GM21447 (cell line): ENCODE data around the gene ARFGAP1.

Source experiments
- ATAC-seq: cut with Tn5 transposase; IDR thresholded peaks from one replicate; pipeline ENCODE4 v1.9.1; 2021; ENCODE audit not compliant: unreplicated experiment

ARFGAP1 gene

DNA sequence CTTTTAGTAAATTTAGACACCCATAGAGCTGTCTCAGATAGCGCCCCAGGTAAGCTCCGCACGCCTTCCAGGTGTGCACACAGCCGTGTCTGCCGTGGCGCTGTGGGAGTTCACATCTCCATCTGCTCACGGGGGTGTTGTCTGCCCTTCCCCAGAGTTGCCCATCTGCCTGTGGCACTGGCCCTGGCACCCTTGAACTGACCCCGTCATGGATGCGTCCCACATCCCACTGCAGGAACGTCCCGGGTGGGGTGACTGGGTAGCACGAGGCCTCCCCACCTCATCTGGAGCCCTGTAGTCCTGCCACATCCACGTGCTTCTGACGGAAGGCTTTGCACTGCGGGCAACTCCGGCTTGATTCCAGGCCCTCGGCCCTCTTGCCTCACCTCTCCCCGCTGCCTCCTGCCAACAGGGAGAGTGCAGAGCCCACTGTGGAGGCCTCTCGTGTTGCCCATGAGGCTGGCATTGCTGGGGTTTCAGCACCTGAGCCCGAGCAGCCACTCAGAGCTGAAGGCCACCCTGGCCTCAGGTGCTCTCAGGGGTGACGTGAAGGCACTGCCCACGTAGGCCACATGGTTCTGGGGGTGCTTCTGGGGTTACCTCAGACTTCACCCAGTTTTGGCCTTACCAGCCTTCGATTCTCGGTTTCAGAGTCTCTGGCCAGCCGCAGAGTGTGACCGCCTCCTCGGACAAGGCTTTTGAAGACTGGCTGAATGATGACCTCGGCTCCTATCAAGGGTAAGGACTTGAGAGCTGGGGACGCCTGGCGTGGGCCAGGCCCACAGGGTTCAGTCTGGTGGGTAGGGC is 5.1 kb downstream of the ARFGAP1 start:
- no peak for ATAC-seq

DNA sequence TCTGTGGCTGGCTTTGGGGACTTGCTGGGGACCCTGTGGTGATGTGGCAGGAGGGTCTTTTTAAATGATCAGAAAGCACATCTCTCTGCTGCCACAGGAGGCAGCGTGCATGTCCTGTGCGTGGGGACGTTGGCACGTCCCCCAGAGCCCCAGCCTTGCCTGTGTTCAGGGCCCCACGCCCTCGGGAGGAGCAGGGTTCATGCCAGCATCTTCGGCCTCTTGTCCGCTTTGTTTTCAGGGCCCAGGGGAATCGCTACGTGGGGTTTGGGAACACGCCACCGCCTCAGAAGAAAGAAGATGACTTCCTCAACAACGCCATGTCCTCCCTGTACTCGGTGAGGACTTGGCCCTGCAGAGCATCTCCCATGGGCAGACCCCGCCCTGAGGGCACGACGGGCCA is 6.0 kb downstream of the ARFGAP1 start:
- ATAC-seq, result no peak

DNA sequence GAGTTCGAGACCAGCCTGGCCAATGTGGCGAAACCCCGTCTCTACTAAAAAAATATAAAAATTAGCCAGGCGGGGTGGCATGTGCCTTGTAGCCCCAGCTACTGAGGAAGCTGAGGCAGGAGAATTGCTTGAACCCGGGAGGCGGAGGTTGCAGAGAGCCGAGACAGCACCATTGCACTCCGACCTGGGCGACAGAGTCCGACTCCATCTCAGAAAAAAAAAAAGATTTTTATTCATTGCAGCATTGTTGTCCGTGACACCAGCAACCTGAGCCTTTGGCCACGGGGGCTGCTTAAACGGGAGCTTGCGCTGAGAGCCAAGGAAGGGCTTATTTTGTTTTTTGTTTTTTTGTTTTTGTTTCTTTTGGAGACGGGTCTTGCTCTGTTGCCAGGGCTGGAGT is 7.3 kb downstream of the ARFGAP1 start:
- ATAC-seq, result no peak

DNA sequence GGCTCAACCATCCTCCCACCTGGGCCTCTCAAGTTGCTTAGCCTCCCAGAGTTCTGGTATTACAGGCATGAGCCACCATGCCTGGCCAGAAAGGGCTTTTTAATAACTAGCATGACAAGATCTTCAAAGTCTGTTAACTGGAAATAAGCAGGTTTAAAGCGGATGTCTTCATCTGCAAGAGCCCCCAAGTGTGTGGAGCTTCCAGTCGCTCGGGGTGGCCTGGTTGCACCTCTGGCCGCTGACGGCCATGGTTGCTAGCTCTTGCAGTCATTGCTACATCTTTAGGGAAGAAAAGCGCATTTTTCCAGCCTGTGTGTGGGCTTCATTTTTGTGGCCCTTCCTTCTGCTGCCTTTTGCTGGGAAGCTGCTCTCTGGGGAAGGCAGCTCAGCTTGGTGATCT is 7.8 kb downstream of the ARFGAP1 start:
- no peak for ATAC-seq

DNA sequence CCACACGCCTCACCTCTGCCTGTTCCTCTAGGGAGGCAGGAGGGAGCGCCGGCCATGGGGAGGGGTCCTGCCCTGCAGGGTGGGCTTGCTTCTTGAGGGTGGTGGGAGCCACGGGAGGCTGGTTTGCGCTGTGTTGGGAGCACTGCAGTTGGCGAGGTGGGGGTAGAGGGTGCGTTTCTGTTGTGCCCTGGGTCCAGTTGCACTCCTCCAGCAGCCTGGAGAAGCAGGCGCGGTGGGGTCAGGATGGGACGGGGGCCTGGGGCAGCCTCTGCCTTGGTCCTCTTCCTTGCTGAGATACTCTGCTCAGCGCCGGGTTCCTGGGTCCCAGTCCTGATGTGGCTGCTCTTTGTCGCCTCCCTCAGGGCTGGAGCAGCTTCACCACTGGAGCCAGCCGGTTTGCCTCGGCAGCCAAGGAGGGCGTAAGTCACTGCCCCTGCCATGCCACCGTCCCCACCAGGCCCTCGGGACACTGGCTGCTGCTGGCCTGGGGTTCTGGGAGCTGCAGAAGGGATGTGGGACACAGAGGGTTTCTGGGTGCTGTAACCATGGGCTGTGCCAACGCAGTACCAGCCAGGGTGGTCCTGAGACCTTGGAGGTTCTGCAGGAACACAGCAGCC is 8.4 kb downstream of the ARFGAP1 start:
- ATAC-seq, result no peak

DNA sequence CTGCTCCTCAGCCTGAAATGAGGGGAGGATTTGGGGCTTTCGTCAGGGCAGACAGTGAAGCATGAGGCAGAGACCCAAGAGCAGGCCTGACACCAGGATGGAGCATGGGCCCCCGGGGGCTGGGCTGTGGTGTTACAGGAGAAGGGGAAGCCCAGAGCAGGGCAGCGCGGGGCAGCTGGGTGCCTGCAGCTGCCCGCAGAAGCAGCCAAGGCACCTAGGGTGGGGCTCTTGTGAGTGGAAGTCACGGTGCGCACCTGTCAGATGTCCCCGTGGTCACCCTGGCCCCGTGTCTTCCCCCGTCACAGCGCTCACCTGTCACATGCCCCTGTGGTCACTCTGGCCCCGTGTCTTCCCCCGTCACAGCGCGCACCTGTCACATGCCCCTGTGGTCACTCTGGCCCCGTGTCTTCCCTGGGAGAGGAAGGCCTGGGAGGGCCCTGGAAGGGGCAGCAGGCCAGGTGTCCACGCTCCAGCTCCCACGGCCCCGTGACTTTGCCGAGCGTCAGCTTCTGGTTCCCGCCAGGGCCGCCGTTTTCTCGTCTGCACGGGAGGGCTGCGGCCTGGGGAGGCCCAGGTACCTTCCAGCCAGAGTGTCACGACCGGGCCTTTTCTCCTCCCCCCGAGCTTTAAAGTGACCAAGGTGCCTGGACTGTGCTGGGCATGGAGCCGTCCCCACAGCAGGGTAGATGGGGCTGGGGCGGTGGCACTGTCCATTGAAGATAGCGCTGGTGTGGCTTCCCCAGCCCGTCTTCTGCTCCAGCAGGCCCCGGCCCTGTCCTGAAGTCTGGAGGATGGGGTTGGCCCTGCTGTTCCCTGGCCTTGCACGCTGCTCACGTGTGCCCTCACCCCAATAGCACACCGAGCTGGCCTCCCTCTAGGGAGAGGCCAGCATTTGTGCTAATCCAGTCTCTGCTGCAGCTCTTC is 9.4 kb downstream of the ARFGAP1 start:
- ATAC-seq, result no peak

DNA sequence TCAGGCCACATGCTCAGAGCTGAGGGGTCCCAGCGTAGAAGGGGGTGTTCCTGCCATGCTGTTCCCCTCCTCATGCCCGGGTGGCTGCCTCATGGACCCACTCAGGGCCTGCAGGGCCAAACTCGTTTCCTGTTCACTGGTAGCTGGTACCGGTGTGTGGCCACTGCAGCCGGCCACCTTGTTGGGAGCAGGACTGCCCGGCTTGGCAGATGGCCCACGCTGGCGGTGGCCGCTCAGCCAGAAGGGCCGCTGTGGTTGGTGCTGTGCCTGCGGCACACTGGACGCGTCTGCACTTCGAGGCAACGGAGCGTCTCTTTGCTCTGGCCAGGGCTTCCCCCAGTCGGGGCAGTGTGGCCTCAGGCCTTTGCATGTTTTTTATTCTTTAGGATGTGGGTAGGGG is 10.3 kb downstream of the ARFGAP1 start:
- ATAC-seq, result no peak

DNA sequence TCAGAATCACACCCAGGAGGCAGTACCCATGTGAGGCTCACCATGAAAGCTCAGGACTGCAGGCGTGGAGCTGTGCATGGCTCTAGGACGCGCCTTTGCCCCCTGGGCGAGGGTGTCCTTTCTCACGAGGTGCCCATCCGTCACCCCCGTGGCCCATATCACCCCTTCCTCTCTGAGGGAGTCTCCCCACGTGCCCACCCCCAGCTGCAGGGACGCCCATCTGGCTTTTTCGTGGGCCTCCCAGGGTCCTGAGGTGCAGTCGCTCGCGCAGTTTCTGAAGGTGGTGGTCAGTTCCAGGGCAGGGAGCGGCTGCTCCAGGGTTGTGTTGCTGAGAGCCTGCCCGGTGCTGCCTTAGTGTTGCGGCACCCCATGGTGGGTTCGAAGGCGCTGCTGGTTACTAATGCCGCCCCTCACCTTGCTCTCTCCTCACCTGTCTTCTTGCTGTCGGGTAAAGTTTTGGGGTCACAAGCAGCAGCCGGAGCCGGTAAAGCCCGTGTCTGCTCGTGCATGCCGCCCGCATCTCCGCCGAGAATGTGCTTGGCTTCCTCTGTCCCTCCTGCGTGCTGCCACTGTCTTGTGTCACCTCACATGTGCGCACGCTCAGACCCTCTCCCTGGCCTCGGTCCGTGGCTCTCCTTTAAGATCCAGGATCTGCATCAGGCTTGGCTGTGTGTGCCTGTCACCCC is 10.9 kb downstream of the ARFGAP1 start:
- no peak for ATAC-seq

DNA sequence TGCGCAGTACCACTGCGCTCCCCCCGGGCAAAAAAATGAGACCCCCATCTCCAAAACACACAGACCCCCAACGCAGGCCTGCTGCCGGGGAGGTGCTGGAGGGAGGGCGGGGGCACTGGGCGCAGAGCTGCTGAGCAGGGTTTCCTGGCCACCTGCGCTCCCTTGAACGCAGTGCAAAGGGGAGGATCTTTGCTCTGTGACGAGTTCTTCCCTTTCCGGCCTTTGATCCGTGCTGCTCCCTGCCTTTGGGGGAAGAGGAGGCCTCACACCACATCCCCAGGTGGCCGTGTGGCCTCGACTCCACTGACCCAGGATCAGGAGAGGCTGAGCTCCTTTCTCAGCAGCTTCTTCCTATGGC is 11.4 kb downstream of the ARFGAP1 start:
- no peak for ATAC-seq

DNA sequence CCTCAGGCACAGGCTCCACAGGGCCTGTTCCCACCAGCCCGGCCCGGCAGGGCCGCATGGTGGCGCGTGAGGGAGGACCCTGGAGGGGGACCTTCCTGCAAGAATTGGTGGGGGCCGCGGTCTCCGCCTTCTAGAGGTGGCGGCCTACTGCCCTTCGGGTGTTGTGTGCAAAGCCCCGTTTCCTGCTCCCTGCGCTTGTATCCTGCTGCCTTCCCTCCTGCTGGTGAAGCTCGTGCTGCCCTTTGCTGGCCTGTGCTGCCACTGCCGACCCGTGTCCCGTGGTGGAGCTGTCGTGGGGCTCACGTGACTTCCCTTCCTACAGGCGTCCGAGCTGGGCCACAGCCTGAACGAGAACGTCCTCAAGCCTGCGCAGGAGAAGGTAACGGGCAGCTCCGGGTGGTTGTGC is 11.9 kb downstream of the ARFGAP1 start:
- ATAC-seq, result no peak

DNA sequence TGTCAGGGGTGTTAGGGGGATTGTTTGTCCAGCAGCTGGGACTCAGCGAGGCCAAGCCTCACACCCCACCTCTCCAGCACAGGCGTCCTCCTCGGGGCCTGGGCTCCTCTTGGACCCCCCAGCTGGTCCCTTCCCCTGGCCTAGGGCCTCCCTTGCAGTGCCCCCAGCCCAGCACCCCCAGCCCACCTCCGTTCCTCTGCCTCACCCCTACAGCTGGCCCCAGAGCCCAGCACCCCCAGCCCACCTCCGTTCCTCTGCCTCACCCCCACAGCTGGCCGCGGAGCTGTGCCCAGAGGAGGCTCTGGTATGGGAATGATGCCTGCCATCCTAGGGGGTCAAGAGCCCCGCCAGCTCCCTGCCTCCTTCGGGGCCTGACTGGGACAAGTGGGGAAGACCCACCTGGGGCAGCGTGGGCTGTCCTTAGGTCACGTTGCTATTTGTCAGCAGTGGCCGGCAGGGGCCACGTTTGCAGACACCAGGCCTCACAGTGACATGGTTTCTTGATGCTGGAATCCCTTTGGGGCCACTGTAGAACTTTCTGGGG is 12.4 kb downstream of the ARFGAP1 start:
- no peak for ATAC-seq

DNA sequence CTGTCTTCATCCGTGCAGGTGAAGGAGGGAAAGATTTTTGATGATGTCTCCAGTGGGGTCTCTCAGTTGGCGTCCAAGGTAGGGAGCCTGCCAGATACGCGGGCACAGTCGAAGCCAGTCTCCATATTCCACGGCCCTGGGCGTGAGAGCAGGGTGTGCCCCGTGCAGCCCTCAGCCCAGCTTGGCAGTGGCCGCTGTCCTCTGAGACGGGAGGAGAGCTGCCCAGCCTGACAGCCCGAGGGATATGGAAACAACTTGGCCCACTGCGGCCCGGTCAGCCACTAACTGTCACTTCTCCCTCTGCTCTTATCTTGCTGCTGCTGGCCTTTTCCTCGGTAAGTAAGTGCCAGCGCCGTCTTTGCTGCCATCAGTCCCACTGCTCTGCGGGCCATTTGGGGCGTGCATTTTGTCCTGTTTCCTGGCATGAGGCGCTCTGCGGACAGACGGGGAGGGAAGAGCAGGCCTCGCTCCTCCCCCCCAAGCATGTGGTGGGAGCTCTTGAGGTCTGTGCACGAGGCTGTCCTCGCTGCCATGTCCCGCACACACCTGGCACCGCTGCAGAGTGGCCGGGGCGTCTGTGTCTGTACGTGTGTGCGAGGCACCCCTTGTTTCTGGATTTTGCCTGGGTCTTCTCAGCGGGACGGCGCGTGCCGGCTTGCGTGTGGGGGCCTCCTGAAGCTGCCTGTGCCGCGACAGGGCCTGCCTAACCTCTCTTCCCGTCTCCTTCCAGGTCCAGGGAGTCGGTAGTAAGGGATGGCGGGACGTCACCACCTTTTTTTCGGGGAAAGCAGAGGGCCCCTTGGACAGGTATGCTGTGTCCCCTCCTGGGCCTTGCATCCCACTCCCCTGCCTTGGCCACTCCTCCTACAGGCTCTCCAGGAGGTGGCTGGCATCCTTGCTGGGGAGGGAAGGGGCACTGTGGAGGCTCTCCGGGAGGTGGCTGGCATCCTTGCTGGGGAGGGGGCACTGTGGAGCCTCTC is 13.3 kb downstream of the ARFGAP1 start:
- no peak for ATAC-seq

DNA sequence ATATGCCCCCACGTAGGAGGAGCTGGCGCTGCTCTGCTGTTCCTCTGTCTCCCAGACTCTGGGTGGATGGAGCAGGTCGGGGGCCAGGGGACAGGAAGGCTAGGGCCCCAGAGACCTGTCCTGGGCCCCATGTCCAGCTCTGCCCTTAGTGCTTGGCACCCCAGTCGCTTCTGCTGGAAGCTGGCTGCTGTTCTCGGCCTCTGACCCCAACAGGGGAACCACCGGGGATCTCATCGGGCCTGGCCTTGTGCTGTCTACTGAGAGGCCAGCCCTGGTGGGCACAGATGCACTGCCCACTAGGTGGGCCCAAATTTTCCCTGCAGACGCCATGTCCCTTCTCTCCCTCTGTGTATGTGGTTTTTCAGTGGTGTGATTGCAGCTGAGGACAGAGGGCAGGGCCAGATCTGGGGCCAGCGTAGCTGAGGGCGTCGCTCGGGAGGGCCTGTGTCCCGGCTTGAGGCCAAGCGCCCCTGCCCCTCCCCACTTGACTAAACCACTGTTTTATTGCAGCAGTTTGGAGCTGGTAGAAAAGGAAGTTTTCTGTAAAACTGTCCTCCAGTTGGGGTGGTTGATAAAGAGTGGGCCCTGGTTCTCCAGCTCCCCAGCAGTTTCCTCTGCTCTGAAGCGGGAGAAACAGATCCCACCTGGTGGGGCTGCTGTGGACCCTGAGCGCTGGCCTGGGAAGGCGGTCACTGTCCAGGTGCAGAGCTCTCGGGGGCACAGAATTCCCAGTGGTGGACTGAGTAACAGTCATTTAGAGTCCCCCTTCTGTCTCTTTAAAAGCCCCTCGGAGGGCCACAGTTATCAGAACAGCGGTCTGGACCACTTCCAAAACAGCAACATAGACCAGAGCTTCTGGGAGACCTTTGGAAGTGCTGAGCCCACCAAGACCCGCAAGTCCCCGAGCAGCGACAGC is 14.4 kb downstream of the ARFGAP1 start:
- ATAC-seq, result no peak

DNA sequence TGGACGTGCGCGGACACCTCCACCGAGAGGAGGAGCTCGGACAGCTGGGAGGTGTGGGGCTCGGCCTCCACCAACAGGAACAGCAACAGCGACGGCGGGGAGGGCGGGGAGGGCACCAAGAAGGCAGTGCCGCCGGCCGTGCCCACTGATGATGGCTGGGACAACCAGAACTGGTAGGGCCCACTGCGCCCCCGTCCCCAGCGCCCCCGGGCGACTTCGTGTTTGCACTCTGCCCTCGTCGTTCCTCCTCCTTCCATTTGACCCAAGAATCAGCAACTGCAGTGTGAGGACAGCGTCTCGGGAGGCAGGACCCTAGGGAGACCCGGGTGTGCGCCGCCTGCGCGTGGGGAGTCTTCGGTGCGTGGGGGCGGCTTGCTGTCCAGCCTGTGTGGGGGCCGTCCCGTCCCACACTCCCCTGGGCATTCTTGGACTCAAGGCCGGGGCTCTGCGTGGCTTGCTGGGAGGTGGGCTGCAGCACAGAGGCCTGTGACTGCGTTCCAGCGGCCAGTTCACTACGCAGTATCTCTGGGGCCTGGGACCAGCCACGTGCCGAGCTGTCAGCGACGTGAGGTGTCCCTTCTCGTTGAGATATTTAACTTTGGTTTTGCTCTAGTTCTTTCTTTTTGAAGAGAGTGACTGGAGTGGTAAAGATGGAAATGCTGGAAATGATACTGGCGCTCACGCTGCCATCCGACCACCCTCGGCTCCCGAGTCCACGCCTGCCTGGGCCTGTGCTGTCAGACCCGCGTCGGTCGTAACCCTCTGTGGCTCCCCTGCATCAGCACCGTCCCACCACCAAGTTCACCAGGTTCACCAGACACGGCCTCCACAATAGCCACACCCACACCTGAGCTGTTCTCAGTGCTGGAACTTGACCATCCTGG is 15.3 kb downstream of the ARFGAP1 start:
- ATAC-seq, result no peak

DNA sequence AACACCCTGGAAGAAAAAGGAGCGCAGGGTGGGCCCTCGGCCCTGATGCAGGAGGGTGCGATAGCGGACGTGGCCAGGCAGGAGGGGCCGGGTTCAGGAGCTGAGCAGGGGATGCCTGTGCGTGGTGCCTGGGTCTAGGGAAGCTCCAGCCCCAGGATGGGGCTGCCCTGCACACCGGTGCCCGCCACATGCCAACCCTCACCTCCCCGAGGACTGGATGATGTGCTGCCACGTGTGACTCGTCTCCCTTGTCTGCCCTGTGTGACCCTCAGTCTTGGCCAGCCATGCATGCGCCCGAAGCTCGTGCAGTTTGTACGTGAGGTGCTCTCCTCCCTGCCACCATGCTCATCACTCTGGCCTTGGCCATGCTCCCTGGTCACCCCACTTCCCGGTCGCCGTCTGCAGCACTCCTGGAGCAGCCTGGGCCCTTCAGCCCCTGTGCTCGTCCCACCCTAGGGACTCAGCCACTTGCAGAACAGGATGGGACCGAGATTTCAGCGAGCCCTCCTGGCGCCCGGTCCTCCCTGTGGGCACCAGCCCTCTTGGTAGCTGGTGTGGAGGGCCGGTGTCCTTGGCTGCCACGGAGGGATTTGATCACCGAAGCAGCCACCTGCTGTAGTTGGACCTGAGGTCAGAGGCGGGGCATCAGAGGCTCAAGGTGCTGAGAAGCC is 16.1 kb downstream of the ARFGAP1 start:
- no peak for ATAC-seq

DNA sequence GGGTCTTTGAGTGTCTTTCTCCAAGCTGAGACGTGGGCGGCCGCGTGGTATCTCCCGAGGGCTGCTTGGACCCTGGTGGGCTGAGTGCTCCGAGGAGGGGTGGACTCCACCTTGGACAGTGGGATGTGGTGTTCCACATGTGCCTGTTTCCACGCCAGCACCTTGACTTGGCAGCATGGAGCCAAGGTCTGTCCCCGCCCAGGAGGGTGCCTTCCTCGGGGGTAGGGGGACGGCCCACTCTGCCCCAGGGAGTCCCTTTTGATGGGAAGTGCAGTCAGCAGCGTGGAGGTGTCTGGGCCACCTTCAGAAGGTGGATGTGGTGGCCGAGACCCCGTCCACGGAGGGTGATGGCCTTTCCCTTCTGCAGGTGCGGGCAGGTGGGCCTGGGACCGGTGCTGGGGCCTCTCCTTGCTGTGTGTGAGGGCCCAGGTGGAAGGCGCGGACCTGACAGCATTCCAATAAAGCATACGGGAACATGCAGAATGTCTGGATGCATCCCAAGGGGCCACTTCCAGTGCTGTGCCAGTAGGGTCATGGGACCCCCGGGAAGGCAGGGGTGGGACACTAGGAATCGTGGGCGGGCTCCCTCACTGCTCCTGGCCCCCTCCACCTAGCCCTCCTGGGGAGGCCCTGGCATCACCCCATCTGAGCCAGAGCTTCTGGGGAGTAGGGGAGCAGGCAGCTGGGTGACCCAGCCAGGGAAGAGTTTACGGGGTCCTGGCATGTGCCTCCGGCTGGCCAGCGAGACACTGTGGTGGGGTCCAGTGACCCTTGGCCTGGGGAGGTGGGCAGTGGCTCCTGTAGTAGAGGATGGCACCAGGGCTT is 16.9 kb downstream of the ARFGAP1 start:
- no peak for ATAC-seq
